HG03097 (cell line): ENCODE measurements around the gene GNAT1.
"Not testable (repeated sequence)": the region's sequence is repeated elsewhere in the genome, so short reads cannot be mapped to it uniquely, and the experiment has no call there.

Experiments used
- ATAC-seq: cut with Tn5 transposase; IDR thresholded peaks from one replicate; pipeline ENCODE4 v1.9.1; 2021; ENCODE audit not compliant: unreplicated experiment, low FRiP score

The GNAT1 gene

DNA sequence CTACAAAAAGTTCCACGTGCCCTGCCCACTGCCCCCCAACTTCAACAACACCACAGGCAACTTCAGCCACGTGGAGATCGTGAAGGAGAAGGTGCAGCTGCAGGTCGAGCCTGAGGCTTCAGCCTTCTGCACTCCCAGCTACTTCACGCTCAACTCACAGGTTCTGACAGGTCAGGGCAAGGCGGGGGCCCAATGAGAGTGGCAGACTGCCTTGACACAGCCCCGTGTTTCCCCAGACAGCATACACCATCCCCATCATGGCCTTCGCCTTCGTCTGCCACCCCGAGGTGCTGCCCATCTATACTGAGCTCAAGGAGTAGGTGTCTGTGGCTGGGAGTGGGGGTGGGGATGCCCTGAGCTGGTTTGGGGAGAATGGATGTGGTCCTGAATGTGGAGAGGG is 26.3 kb downstream of the GNAT1 start:
- no peak for ATAC-seq

DNA sequence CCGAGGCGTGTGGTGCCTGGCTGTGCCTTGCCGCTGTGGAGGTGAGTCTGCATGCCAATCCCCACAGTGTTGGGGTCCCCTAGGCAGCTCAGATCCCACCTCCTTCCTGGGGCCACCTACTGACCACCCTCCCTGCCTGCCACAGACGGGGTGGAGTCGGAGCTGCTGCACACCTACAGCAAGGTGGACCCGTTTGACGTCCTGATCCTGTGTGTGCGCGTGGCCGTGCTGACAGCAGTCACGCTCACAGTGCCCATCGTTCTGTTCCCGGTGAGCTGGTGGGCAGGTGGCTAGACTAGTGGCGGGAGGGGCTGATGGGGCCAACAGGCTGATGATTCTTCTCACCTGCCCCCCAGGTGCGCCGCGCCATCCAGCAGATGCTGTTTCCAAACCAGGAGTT is 27.0 kb downstream of the GNAT1 start:
- no peak for ATAC-seq

DNA sequence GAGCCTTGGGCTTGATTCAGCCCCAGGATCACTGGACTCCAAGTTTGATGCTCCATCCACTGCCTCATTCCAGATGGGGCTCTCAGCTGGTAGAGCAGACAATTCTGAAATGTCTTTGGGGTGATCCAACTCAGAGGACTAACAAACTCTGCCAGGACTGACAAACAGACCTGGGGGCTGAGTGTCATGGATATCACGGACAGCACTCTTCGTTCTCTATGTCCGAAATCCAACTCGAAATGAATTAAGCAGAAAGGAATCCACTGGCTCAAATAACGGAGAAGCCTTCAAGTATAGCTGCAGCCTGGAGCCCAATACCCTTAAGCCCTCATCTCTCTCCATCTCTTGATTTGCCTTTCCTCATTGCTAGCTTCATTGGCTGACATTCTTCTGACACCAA is 27.9 kb downstream of the GNAT1 start:
- no peak for ATAC-seq

DNA sequence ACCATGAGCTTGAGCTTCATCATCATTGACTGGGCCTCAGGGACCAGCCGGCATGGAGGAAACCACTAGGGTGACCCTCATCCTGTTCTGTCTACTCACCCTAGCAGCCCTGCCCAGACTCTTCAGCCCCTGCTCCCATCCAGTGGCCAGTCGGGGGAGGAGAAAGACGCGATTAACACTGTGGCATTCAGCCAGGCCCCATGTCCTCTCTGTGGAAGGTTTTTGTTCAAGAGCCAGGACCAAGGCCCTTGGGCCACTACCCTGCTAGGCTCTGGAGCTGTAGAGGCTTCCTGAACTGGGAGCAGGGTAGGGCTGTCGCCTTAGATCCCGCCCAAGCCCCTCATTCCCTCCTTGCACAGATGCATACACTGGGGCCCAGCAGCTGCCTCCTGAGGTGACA is 28.7 kb downstream of the GNAT1 start:
- ATAC-seq = no peak

DNA sequence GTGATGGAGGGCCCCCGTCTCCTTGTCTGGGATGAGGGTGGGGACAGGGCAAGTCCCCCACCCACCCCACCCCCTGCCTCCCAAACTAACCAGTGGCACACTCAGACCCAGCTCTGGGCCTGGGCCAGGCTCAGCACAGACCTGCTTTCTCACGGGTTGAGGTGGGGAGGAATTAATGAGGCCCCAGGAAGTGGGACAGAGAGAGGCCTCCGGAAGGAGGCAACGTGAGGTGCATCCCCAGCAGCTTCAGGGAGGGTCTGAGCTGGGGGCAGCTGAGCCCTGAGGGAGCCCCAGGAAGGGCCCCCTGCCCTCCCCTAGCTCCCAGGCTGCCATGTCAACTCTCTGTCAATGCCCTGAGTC is 29.6 kb downstream of the GNAT1 start:
- ATAC-seq = no peak

DNA sequence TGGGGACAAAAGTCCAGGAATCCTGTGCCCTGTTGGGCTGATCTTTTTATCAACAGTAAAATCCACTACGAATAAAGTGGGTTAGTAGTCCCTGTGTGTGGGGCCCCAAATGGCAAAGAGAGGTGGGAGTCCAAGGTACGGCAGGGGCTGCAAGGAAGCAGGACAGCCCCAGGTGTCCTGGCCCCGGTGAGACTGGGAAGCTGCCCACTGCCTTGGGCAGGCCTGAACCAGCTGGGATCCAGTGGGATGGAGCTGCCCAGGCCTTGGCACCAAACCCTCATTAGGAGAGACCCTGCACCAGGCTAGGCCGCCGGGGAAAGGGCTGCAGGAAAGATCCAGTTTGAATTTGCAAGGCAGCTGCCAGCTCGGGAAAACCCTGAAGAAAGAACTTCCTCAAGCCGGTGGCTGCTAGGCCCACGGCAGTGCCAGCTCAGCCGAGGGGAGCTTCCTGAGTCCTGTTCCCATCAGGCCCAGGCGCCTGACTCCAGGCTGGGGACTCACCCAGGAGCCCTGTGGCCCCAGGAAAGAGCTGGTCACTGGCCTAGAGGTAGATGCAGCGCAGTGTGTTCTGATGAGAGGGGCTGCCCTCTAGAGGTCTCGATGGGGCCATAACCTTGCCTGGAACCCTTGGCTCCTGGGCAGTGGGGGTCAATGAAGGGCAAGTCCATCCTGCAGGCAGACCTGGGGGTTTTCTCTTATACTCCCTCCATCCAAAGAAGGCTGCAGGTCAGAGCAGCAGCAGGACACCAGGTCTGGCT is 30.2 kb downstream of the GNAT1 start:
- ATAC-seq = no peak

DNA sequence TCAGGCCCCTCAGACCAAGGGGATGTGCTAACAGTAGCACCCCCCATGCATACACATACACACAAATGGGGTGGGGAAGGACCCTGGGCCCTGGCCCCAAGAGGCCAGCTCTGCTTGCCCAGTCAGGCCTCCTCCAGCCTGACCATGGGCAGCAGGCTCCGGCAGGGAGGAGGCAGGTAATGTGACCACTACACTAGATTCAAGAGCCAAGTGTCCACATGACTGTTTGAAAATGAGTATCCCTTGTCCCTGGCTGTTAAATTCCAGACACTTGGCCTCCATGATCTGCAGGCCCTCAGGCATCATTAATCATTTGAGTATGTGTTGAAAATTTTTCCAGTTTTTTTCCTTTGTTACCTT is 30.7 kb downstream of the GNAT1 start:
- no peak for ATAC-seq

DNA sequence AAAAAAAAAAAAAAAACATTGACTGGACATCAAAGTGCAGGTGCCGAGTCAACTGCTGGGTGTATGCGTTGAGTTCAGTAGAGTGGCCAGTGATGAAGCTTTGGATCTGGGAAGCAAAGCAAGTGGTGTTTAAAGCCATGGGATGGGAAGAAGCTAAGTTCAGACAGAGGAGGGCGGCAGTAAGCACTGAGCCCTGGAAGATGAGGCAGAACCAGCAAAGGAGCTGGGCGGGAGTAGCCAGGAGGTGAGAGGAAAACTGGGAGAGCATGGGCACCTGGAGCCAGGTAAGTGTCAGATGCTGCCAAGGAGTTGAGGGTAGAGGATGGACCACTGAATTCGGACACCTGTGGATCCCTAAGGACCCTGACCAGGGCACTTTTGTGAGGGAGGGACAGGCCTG is 33.2 kb downstream of the GNAT1 start:
- ATAC-seq = no peak

DNA sequence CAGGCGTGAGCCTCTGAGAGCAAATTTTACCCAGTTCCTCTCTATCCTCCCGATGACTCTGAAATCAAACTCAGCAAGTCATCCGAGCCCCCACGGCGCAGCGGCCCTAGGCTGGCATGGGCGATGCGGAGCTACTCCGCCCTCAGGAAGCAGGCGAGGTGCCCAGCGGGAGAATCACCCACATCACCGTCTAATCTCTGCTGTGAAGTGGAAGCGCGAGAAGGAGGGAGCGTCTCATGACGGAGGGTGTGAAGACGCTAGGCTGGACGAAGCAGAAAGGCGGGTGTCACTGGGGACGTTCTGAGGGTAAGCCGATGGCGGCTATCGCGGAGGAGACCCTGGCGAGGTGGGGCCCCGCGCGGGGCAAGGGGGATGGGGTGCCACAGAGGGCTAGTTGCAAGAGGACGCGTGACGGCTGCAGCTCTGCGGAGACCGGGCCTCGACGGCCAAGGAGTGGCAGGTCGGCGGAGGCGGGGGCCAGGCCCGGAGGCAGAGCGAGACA is 35.5 kb downstream of the GNAT1 start:
- peak; percentile 23 for ATAC-seq

DNA sequence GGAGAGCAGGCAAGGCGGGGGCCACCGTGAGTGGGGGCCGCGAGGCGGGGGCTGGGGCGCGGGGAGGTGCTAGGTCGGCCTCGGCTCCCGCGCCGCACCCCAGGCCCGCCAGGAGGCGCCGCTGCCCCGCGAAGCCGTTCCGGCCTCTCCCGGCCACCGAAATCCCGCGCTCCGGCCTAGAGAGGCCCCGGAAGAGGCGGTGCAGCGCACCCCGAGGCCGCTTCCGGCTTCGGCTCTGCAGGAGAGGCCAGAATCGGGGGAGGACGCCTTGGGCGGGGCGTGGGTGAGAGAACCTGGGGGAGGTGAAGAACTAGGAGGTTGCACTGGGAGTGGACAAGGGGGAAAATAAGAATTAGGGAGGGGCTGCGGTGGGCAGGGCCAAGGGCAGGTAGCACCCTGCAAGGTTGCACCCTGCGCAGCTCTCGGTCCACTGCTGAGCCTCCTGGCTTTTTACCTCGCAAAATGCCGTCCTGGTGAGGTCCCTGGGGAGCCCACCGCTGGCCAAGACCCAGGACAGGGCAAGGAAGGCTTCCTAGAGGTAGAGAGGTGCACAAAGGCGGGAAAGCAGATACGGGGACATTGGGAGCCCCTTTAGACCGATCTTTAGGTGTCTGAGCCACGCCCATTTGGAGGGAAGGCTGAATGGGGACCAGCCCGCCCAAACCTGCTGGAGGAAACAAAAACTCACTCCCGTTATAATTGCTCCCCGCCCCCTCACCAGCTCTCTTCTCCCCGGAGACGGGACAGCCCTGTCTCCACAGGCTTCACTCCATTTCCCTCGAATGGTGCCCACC is 36.2 kb downstream of the GNAT1 start:
- peak; percentile 79 for ATAC-seq

DNA sequence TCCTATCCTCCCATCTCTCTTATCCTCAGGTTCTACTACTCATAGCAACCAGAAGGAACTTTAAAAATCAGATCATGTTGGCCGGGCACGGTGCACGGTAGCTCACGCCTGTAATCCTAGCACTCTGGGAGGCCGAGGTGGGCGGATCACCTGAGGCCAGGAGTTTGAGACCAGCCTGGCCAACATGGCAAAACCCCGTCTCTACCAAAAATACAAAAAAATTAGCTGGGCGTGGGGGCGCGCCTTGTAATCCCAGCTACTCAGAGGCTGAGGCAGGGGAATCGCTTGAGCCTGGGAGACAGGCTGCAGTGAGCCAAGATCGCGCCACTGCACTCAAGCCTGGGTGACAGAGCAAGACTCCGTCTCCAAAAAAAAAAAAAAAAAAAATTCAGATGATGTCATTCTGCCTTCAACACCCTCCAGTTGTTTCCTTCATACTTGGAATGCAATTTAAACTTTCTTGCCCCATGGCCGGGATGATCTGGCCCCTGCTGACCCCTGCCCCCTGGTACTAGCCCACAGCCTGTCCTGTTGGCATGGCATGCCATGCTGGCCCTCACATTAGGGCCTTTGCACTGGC is 36.9 kb downstream of the GNAT1 start:
- not testable (repeated sequence) for ATAC-seq

DNA sequence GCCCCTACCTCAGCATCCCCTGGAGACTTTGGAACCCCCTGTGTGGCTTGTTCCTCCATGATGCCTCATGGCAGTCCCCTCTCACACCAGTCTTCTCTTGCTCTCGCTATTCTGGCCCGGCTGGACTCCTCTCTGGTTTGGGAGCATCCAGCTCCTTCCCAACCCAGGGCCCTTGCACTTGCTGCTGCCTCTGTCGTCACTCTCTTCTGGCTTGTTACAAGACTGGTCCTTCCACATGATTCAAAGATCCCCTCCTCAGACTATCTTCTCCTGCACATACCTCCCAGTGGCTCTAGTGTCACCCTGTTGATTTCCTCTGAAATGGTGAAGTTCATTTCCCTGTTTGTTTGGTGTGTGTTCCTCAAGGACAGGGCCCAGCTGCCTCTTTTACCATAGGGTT is 38.1 kb downstream of the GNAT1 start:
- no peak for ATAC-seq

DNA sequence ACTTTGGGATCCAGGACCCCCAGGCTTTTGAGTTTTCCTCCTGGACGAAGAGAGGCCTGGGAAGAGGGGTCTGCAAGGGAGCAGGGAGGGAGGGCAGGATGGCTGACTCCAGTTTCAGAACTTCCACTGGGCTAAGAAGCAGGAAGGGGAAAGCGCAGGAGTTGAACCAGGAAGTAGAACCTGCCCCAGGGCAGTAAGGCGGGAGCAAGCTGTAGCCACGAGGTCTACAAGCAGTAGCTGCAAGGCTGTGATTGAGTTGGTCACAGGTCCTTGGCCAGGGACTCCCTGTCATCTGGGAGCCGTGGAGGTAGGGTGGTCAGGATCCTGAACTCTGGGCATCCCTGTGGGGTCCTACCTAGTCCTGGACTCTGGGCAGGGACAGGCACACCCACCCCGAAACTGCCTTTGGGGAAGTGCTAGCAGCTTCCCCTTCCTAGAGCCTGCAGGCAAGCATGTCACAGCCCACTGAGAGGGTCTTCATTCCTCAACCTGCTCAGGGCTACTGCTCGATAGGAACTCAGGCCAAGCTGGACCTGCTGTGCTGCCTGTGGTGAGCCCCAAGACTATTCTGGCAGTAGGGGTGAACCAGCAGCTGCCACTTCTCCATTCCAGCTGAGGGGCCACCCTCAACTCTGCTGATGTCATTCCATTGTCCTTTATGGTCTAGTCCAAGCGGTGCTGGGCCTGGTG is 38.8 kb downstream of the GNAT1 start:
- ATAC-seq = no peak

DNA sequence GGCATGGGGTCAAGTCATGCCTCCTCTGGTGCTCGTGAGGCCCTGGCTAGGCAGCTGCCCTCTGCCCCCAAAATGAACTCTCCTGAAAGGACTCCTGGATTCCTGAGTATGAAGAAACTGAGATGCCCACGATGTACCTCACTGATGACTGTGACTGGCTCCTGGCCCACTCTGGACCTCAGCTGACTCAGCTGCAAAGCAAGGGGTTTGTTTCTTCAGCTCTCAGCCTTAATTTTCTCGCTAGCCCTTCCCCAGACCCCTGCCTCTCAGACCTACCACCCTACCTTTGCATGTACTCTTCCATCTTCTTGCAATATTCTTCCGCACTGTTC is 39.4 kb downstream of the GNAT1 start:
- no peak for ATAC-seq

DNA sequence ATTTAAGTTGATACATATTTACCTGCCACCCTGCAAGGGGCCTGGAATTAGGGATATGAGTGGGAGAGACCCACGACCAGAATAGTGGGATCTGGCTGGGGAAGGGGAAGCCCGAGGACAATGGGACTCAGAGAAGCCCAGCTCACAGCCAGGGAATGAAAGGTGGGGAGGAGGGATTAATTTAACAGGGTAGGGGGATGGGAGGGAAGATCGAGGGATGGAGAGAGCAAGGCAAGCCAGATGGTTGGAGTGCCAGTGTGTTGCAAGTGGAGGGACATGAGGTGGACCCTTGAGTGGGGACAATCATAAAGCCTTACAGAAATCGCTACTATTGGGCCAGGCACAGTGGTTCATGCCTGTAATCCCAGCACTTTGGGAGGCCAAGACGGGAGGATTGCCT is 40.2 kb downstream of the GNAT1 start:
- ATAC-seq = no peak

DNA sequence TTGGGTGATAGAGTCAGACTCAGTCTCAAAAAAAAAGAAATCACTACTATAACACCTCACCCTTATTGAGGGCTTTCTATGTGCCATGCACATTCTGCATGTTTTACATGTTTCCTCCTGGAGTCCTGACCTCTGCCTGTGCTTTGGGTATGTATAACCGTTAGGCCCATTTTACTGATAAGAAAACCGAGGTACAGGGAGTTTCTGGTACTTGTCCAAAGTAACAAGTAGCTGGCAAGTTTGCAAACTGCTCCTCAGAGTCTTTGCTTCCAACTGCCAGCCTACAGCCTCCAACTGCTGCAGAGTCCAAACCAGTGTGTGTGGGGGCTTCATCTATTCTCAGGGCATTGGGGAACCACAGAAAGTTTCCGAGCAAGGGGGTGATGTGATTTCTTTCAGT is 40.9 kb downstream of the GNAT1 start:
- no peak for ATAC-seq

DNA sequence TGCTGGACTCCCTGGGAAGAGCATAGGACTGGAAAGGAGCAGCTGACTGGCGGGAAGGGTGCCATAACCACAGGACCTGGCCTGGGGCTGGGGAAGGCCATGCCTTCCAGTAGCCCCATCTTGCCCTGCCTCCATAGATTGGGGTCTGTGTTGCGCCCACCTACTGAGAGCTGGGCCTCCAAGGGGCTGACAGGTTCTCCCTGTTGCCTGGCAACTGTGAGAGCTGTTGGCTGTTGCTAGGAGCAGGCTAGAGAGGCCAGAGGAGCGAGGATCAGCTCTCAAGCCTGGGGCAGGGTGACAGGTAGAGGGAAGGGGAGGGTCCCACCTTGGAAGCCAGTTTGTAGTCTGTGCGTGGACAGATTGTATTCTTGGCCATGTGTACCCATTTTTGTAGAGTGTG is 41.8 kb downstream of the GNAT1 start:
- ATAC-seq = no peak

DNA sequence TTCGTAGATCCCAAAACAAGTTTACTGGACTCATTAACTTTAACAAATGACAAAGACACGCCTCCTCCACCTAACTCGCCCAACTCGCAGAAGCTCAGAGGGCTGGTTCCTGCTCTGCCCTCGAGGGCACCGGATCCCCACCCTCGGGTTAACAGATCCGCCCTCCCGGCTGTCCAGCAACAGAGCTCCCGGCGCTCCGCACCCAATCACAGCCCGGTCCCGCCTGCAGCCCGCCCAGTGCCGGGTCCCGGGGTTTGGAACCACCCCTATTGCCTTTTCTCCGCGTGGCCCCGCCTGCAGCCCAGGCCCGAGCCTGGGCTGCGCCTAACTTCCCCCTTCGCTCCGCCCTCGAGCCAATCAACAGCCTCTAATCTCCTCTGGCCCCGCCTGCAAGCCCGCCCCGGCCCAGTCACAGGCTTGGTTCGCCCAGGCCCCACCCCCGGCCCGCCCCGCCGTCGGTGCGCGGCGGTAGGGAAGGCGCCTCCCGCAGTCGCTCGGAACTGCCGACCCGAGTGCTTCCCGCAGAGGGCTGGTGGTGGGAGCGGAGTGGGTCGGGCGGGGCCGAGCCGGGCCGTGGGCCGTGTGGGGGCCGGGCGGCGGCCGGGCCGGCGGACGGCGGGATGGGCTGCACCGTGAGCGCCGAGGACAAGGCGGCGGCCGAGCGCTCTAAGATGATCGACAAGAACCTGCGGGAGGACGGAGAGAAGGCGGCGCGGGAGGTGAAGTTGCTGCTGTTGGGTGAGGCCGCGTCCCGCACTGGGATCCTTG is 44.5 kb downstream of the GNAT1 start, which contains the start of gene GNAI2:
TSS of gene GNAI2 (plus strand) at position 489 of the 768 bp plus-strand sequence. CDS start at position 621, 132 bp downstream.
- ATAC-seq = peak; percentile 92

DNA sequence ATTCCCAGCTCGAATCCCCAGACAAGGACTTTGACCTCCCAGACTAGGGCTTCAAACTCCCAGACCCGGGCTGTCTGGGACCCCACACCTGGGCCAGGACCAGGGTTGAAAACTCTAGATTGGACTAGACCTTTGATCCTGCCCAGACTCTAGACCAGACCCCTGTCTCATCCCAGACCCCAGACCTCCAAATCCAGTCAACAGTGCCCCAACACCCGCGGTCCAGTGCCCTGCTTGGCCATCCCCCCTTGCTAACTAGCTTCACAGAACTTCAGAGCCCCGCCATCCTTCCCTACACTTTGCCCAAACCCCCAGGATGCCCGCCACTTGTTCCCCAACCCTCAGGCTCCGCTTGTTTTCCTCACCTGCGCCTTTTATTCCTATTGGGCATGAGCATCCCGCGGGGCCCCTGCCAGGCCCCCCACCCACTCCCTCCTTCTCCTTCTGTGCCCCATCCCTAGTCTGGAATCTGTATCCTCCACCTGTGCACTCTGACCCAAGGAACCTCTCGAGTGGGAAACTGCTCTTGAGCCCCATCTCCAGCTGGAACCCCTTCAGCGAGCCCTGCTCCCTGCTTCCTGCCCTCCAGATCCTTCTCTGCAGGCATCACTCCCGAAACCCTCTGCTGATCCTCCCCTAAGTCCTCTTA is 45.2 kb downstream of the GNAT1 start:
- no peak for ATAC-seq

DNA sequence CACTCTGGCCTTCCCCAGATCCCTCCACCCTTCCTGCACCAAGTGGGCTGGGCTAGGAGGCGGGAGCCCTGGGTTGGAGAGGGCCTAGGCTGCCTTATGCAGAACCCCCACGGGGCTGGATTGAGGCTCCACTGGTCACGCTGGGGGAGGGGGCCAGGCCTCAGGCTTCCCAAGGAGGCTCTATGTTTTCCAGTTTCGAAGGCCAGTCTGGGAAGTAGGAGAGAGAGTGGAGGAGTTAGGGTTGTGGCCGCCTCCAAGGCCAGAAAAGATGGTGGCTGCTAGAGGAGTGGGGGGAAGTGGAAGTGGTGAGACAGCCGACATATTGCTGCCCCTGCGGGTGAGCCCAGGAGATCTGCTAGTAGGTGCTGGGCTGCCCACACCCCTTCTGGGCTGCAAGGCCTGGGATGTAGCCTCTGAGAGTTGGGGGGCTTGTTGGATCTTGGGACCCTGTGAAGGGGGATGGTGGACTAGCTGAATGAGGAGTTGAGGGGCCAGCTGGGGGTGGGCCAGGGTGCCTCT is 45.8 kb downstream of the GNAT1 start:
- no peak for ATAC-seq
